Mesenchymal stem cell (in vitro differentiated cells and primary cell): ENCODE data around the gene WASHC3.

Experiments
- DNase-seq: peaks from one replicate; pipeline ENCODE4 v3.0.0-alpha.2; 2013
- H2AFZ ChIP-seq: one replicate; pipeline ENCODE4 v1.6.1; 2013; ENCODE audit warnings: low read depth, mild to moderate bottlenecking, control low read depth, inconsistent platforms, low read length, moderate library complexity
- H2AK5ac ChIP-seq: 2 replicates; pipeline ENCODE4 v1.6.1; 2013; ENCODE audit warnings: low read length, moderate library complexity, mild to moderate bottlenecking, inconsistent platforms; ENCODE audit not compliant: severe bottlenecking
- H2BK120ac ChIP-seq: one replicate; pipeline ENCODE4 v1.6.1; 2013; ENCODE audit warnings: low read depth, mild to moderate bottlenecking, inconsistent platforms, low read length, moderate library complexity
- H2BK12ac ChIP-seq, 2 experiments: one replicate each; pipeline ENCODE4 v1.6.1; 2013; ENCODE audit warnings: inconsistent platforms in 2 of 2, low read length in 2 of 2, mild to moderate bottlenecking in 2 of 2, moderate library complexity in 2 of 2, control low read depth in 1 of 2
- H2BK15ac ChIP-seq: one replicate; pipeline ENCODE4 v1.6.1; 2013; ENCODE audit warnings: mild to moderate bottlenecking, low read depth, inconsistent platforms; ENCODE audit not compliant: poor library complexity, severe bottlenecking
- H2BK5ac ChIP-seq: 2 replicates; pipeline ENCODE4 v1.6.1; 2013; ENCODE audit warnings: low read depth, mild to moderate bottlenecking, low read length, control low read depth, inconsistent platforms; ENCODE audit not compliant: poor library complexity, severe bottlenecking
- H3K14ac ChIP-seq, 2 experiments: one replicate each; pipeline ENCODE4 v1.6.1; 2013; ENCODE audit warnings: inconsistent platforms in 2 of 2, low read length in 2 of 2, control low read depth in 1 of 2, mild to moderate bottlenecking in 1 of 2, moderate library complexity in 1 of 2
- H3K18ac ChIP-seq, 2 experiments: one replicate each; pipeline ENCODE4 v1.6.1; 2013; ENCODE audit warnings: inconsistent platforms in 2 of 2, low read length in 2 of 2, control low read depth in 1 of 2, low read depth in 1 of 2, mild to moderate bottlenecking in 1 of 2
- H3K23ac ChIP-seq, 2 experiments: one replicate each; pipeline ENCODE4 v1.6.1; 2013; ENCODE audit warnings: inconsistent platforms in 2 of 2, low read length in 2 of 2, mild to moderate bottlenecking in 2 of 2, moderate library complexity in 2 of 2, control low read depth in 1 of 2
- H3K27ac ChIP-seq: 2 replicates; pipeline ENCODE4 v1.5.1; 2013; ENCODE audit warnings: mild to moderate bottlenecking, moderate library complexity, low read length, control low read depth, inconsistent platforms; ENCODE audit not compliant: poor library complexity, severe bottlenecking
- H3K27me3 ChIP-seq, 2 experiments: 2 replicates each; pipeline versions ENCODE4 v1.6.1 to v1.7.0; 2013; ENCODE audit warnings: low read length in 2 of 2, mild to moderate bottlenecking in 2 of 2, moderate library complexity in 2 of 2, control low read depth in 1 of 2, inconsistent platforms in 1 of 2; ENCODE audit not compliant: control insufficient read depth in 1 of 2, insufficient read depth in 1 of 2
- H3K36me3 ChIP-seq, 2 experiments: 2 replicates each; pipeline versions ENCODE4 v1.6.1 to v1.7.0; 2013; ENCODE audit warnings: low read length in 2 of 2, control low read depth in 1 of 2, inconsistent platforms in 1 of 2, low read depth in 1 of 2, mild to moderate bottlenecking in 1 of 2; ENCODE audit not compliant: insufficient read depth in 2 of 2, control insufficient read depth in 1 of 2
- H3K4ac ChIP-seq, 2 experiments: one replicate each; pipeline ENCODE4 v1.6.1; 2013; ENCODE audit warnings: inconsistent platforms in 2 of 2, low read length in 2 of 2, mild to moderate bottlenecking in 2 of 2, moderate library complexity in 2 of 2, control low read depth in 1 of 2, low read depth in 1 of 2
- H3K4me1 ChIP-seq: 2 replicates; pipeline ENCODE4 v1.6.1; 2013; ENCODE audit warnings: low read depth, low read length, control low read depth; ENCODE audit not compliant: control insufficient read depth, insufficient read depth
- H3K4me2 ChIP-seq: 2 replicates; pipeline ENCODE4 v1.6.1; 2013; ENCODE audit warnings: low read length, mild to moderate bottlenecking, inconsistent platforms; ENCODE audit not compliant: poor library complexity, severe bottlenecking
- H3K4me3 ChIP-seq, 2 experiments: 2 replicates each; pipeline versions ENCODE4 v1.5.1 to v1.7.0; 2013; ENCODE audit warnings: low read length in 2 of 2, mild to moderate bottlenecking in 2 of 2, control low read depth in 1 of 2, low read depth in 1 of 2; ENCODE audit not compliant: insufficient read depth in 1 of 2
- H3K79me1 ChIP-seq: replicated peaks from 2 replicates; pipeline ENCODE4 v1.6.1; 2013; ENCODE audit warnings: mild to moderate bottlenecking, control low read depth, low read length, inconsistent platforms; ENCODE audit not compliant: poor library complexity, severe bottlenecking
- H3K9ac ChIP-seq: 2 replicates; pipeline ENCODE4 v1.7.0; 2013; ENCODE audit warnings: mild to moderate bottlenecking, low read length, moderate library complexity
- H3K9me3 ChIP-seq: 2 replicates; pipeline ENCODE4 v1.7.0; 2013; ENCODE audit warnings: mild to moderate bottlenecking, low read length; ENCODE audit not compliant: control insufficient read depth
- H4K8ac ChIP-seq: one replicate; pipeline ENCODE4 v1.6.1; 2013; ENCODE audit warnings: inconsistent platforms, mild to moderate bottlenecking, low read length, moderate library complexity
- H4K91ac ChIP-seq: one replicate; pipeline ENCODE4 v1.6.1; 2013; ENCODE audit warnings: mild to moderate bottlenecking, low read length, inconsistent platforms
- WGBS: methylation state at CpG from one replicate; pipeline ENCODE4 v1.1.7; 2013; ENCODE audit warnings: mixed read lengths; 5-methylcytosine and 5-hydroxymethylcytosine counted together

The WASHC3 gene

GRCh38 chr12:102059343-102059742, 2.4 kb downstream of the WASHC3 start:
- peaks cover 7% of the 10 kb centered on the region for H3K79me1 ChIP-seq
- no peak overlapping the region for H2BK5ac ChIP-seq
- DNase-seq, result no peak

GRCh38 chr12:102054345-102054744, 7.4 kb downstream of the WASHC3 start:
- H3K36me3 ChIP-seq, result peaks cover 22 to 99% of the 10 kb centered on the region in 2 experiments
- H3K18ac ChIP-seq, result no peak overlapping the region
- DNase-seq, result no peak
- 97% methylated on average over 3 of the region's 4 CpGs for WGBS
- H3K9ac ChIP-seq, result no peak overlapping the region
- H4K8ac ChIP-seq, result no peak overlapping the region
- H2BK12ac ChIP-seq, result no peak overlapping the region
- H3K4ac ChIP-seq, result no peak overlapping the region
- no peaks in the 10 kb centered on the region for H3K9me3 ChIP-seq
- no peak overlapping the region for H2BK15ac ChIP-seq
- H4K91ac ChIP-seq, result no peak overlapping the region
- H3K23ac ChIP-seq, result no peak overlapping the region
- H3K4me1 ChIP-seq, result no peaks in the 10 kb centered on the region
- no peak overlapping the region for H3K4me2 ChIP-seq
- H3K27me3 ChIP-seq, result no peaks in the 10 kb centered on the region
- no peak overlapping the region for H2AK5ac ChIP-seq
- H3K79me1 ChIP-seq, result peaks cover 12% of the 10 kb centered on the region
- H2AFZ ChIP-seq, result no peak overlapping the region
- no peak overlapping the region for H2BK5ac ChIP-seq
- H3K14ac ChIP-seq, result no peak overlapping the region
- H3K4me3 ChIP-seq, result no peak overlapping the region
- H3K27ac ChIP-seq, result no peak overlapping the region
- no peak overlapping the region for H2BK120ac ChIP-seq

More at GRCh38 chr12:102059343-102059742, 2.4 kb downstream of the WASHC3 start:
- H2AFZ ChIP-seq, result no peak overlapping the region
- H3K27ac ChIP-seq, result no peak overlapping the region
- H3K9me3 ChIP-seq, result no peaks in the 10 kb centered on the region
- H2BK15ac ChIP-seq, result no peak overlapping the region
- H2AK5ac ChIP-seq, result no peak overlapping the region
- H3K36me3 ChIP-seq, result peaks cover 4 to 60% of the 10 kb centered on the region in 2 experiments
- no peaks in the 10 kb centered on the region for H3K27me3 ChIP-seq
- H3K4me2 ChIP-seq, result no peak overlapping the region
- no peak overlapping the region for H3K4me3 ChIP-seq
- no peak overlapping the region for H4K8ac ChIP-seq
- H2BK12ac ChIP-seq, result no peak overlapping the region
- no peak overlapping the region for H3K14ac ChIP-seq
- H3K18ac ChIP-seq, result no peak overlapping the region
- H3K4me1 ChIP-seq, result peaks cover 1% of the 10 kb centered on the region
- no peak overlapping the region for H3K23ac ChIP-seq
- H3K4ac ChIP-seq, result no peak overlapping the region
- H3K9ac ChIP-seq, result no peak overlapping the region
- H2BK120ac ChIP-seq, result no peak overlapping the region
- no peak overlapping the region for H4K91ac ChIP-seq

- Histone ChIP-seq H3K9ac (no peak overlapping the region), H3K4ac (no peak overlapping the region)
These were observed 8.8 kb downstream of the WASHC3 start for GRCh38 chr12:102053062-102053349.

GRCh38 chr12:102052192-102053061, 9.4 kb downstream of the WASHC3 start:
- no peak overlapping the region for H3K9ac ChIP-seq
- peaks cover 12% of the 10 kb centered on the region for H3K79me1 ChIP-seq
- no peak overlapping the region for H3K27ac ChIP-seq
- H4K91ac ChIP-seq, result peak overlapping the region; percentile 47
- H2BK5ac ChIP-seq, result no peak overlapping the region
- H3K27me3 ChIP-seq, result no peaks in the 10 kb centered on the region
- H3K36me3 ChIP-seq, result peaks cover 22 to 99% of the 10 kb centered on the region in 2 experiments
- no peak overlapping the region for H3K4ac ChIP-seq
- no peak overlapping the region for H3K18ac ChIP-seq
- no peaks in the 10 kb centered on the region for H3K9me3 ChIP-seq
- 99% methylated on average over 4 of the region's 4 CpGs for WGBS
- H3K14ac ChIP-seq, result no peak overlapping the region
- no peak overlapping the region for H2AFZ ChIP-seq
- no peak overlapping the region for H2BK12ac ChIP-seq
- no peak overlapping the region for H3K4me2 ChIP-seq
- H2AK5ac ChIP-seq, result no peak overlapping the region
- H3K4me3 ChIP-seq, result no peak overlapping the region
- H2BK120ac ChIP-seq, result no peak overlapping the region
- DNase-seq, result no peak
- H2BK15ac ChIP-seq, result no peak overlapping the region
- no peaks in the 10 kb centered on the region for H3K4me1 ChIP-seq
- peak overlapping the region; percentile 29 for H4K8ac ChIP-seq
- no peak overlapping the region for H3K23ac ChIP-seq

More at GRCh38 chr12:102053062-102053349, 8.8 kb downstream of the WASHC3 start:
- Histone ChIP-seq H4K91ac (no peak overlapping the region), H3K27me3 (no peaks in the 10 kb centered on the region), H2AFZ (no peak overlapping the region), H2BK12ac (no peak overlapping the region), H3K36me3 (peaks cover 22 to 99% of the 10 kb centered on the region in 2 experiments), H3K27ac (no peak overlapping the region), H3K79me1 (peaks cover 12% of the 10 kb centered on the region), H3K4me3 (no peak overlapping the region), H3K9me3 (no peaks in the 10 kb centered on the region), H2AK5ac (no peak overlapping the region), H3K23ac (no peak overlapping the region), H3K14ac (no peak overlapping the region), H3K18ac (no peak overlapping the region), H3K4me1 (no peaks in the 10 kb centered on the region), H4K8ac (no peak overlapping the region), H2BK120ac (no peak overlapping the region), H2BK5ac (no peak overlapping the region), H3K4me2 (no peak overlapping the region), H2BK15ac (no peak overlapping the region)
- DNase-seq, result no peak
